ENCODE measurements around the gene DNASE1L2.
"Not testable (repeated sequence)": the region's sequence is repeated elsewhere in the genome, so short reads cannot be mapped to it uniquely, and the experiment has no call there.

The DNASE1L2 gene

DNA sequence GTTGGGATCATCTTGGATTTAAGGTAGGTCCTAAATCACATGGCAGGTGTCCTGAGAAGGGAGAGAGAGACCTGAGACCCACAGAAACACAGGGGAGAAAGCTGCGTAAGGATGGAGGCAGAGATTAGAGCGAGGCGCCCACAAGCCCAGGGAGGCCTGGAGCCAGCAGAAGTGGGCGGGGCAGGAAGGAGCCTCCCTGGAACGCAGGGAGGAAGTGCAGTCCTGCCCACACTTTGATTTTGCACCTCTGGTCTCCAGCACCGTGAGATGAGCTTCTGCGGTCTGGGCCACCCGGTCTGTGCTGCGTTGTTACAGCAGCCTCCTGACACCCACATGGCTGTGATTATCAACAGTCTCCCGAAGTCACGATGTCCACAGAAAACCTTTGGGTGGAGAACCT is 6.4 kb downstream of the DNASE1L2 start:
- no peak for DNase-seq

DNA sequence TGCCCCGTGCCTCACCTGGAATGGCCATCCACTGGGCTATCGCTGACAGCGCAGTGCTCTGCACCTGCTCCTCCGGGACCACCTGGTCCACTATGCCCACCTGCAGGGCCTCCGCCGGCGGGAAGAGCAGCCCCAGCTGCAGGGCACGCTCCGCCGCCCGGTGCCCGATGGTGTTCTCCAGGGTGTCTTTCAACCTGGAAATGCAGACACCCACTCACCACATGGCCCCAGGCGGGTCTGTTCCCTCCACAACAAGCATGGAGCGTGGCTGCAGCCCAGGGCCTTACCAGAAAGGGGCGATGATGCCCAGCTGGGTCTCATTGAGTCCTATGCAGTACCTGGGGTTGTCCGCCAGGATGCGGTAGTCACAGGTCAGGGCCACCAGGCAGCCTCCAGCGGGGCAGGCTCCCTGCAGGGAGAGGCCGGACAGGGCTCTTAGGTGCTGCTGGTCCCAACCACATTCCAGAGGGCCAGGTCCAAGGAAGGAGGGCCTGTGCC is 6.8 kb downstream of the DNASE1L2 start:
- DNase-seq, result no peak

DNA sequence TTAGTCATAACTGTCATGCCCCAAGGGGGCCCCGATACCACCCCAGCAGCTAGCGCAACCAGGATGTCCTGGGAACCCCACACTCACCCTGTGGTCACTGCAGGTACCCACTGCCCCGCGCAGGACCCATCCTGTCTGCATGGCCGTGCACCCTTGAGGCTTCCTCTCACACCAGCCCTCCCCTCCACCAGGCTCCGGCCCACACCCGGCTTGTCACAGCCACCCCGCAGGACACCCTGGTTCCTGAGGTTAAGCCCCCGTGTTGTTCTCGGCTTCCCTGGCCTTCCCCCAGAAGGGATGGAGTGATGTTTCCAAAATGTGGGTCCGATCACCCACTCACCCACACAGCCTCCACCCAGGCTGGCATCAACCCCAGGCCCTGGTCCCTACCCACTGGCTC is 7.5 kb downstream of the DNASE1L2 start:
- no peak for DNase-seq

DNA sequence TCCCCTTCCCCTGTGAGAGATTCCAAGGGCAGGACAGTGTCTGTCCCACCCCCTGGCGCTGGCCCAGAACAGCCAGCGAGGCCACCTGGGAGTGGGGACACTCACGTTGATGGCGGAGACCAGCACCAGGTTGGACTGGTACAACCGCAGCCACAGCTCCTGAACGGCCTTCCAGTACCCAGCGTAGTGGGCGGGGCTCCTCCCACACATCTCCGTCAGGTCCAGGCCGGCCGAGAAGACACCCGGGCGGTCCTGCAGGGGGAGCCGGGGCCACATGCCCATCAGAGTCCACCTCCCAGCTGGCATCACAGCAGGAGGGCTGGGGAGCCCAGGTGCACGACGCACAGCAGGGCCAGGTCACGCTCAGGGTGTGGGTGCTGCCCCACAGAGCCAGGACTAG is 8.1 kb downstream of the DNASE1L2 start:
- no peak for DNase-seq

DNA sequence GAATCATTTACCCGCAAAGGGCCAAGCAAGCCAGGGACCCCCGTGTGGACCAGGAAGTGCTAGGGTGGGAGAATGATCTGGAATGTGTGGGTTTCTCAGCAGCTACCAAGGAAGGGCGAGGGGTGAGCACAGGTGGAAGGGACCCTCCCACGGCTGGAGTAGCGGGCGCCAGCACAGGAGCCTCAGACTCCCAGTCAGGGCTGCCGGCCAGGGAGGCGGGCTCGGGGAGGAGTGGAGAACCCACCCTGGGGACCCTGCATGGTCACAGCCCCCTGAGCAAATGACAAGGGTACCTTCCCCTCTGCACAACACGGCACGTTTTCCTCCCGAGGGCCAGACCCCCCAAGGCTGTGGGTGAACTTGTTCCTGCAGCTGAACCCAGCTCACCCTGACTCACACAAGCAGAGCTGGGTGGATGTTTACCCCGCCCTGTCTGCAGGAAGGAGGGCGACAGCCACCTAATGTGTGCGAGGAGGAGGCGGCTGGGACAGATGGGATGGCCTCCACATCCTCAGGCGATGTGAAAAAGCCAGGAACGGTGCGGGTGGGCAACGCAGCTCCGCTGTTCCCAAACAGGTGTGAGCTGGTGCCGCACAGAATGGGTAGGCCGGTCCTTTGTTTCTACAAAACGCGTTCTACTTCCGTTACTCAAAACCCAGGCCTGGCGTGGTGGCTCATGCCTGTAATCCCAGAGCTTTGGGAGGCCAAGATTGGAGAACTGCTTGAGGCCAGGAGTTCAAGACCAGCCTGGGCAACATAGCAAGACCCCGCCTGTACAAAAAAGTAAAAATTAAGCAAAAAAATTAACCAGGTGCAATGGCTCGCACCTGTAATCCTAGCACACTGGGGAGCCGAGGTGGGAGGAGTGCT is 8.9 kb downstream of the DNASE1L2 start:
- no peak for DNase-seq

DNA sequence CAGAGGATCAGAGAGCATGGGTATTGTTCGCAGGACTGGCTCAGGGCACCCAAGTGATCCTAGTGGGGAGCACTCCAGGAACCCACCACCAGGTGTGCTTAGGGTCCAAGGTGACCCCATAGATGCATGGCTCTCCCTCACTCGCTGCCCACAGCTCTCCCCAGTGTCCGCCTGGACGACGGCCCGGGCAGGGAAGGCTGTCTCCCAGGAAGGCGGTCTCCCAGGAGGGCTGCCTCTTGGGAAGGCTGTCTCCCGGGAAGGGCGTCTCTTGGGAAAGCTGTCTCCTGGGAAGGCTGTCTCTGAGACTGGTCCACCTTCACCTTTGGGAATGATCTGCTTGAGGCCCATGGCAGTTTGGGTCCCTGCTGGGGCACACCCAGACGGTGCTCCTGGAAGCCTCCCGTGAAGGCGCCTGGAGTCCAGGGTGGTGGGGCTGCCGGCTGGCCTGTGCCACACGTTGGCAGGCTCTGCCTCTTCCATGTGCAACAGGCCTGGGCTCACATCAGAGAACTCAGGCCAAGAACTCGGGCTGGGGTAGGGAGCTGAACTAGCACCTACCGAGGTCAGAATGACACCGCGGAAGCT is 10.1 kb downstream of the DNASE1L2 start:
- DNase-seq, result no peak

DNA sequence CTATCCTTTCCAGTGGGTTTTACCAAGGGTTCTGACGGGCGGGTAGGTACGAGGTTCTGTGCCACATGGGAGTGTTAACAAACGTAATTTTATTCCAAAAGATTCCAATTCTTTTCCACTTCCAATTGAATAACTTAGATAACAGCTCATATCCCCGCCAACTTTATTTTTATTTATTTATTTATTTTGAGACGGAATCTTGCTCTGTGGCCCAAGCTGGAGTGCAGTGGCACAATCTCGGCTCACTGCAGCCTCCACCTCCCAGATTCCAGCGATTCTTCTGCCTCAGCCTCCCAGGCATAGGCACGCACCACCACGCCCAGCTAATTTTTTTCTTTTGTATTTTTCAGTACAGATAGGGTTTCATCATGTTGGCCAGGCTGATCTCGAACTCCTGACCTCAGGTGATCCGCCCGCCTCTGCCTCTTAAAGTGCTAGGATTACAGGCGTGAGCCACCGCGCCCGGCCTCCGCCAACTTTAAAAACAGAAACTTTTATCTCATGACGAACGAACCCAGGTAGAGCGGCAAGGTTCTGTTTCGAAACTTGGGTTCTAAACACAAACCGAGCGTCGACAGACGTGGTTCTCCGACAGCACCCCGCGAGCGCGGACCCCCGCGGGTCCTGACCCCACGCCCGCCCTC is 14.5 kb downstream of the DNASE1L2 start:
- DNase-seq, result peak; percentile 50

DNA sequence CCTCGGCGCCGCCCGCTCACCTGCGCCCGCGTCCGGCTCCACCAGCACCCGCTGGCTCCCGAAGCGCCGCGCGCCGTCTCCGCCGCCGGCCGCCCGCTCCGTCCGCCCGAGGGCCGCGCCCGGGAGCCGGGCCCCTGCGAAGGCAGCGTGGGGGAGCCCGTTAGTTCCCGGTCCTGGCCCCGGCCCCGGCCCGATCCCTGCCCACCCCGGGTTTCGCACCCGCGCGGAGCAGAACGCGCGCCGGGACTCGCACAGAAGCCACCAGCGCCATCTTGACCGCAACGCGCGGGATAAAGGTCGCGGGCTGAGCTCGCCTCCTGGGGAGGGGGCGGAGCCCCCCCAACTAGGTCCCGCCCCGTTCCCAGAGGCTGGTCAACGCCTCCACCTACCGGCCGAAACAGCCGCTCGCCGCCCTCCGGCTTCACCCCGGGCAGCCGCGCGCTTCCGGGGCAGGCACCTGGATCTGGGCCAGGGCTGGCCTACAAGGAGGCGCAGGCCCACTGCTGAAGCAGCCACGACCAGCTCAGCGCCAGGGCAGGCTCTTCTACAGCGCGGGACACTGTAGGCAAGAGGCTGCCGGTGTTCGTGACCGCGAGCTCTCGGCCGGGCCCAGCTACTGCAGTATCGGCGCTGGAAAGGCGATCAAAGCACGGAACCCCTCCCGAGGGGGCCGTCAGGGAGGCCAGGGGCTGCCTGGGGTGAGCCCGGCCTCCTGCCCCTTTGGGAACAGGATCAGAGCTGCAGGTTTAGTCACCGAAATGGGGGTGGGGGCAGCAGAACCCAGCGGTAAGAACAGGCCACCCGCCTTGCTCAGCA is 15.3 kb downstream of the DNASE1L2 start, which contains the start of gene ECI1:
TSS of gene ECI1 (minus strand) at position 292 of the 816 bp plus-strand sequence. CDS start at position 271, 21 bp downstream.
- peak; percentile 84 for DNase-seq

DNA sequence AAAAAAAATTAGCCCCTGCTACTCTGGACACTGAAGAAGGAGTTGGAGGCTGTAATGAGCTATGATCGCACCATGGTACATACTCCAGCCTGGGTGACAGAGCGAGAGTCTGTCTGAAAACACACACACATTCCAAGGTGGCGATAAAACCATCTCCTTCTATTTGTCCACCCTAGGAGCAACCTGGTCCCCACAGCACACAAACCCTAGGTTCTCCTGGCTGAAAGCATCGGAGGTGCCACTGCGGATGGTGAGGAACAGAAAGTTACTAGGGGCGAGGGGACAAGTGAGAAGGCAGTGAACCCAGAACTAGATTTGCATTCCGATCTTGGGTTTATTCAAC is 16.5 kb downstream of the DNASE1L2 start:
- no peak for DNase-seq

DNA sequence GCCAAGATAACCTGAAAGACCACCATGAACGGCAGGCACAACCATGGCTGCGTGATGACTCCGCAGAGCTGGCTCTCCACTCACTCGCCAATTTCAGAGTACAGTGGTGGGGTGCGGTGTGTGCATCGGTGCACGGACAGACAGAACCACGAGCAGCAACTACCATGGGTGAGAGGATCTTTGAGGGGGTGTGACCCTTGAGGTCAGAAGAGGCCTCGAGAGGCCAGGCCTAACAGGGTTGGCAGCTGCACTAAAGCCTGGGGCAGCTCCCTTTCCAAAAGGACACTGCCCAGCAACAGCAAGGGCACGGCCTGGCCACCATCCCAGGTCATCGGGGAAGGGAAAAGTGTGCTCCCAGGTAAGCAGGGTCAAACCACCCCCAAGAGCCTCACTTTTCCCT is 17.0 kb downstream of the DNASE1L2 start:
- DNase-seq, result no peak

DNA sequence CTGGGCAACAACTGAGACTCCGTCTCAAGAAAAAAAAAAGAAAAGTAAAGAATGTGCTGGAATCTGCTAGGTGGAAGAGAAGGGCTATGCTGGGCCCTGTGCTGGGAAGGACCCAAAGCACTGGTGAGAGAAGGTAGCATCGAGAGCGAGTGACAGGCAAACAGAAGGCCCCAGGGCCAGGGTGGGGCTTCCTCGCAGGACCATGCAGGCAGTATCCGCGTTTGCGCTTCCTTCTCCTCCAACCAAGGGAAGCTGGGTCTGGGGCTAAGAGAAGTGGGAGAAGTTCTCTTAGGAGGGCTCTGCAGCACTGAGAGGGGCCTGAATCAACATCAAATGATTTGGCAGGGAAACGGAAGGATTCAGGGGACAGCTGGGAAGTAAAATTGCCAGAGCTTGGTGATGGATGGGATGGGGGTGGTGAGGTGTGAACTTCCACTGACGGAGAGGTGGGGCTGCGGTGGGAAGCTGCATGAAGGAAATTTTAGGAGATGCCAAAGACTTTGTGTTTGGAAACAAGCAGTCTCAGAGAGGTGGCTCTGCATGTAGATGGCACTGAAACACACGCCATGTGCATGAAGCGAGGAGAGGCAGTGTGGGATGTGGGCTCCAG is 20.4 kb downstream of the DNASE1L2 start:
- no peak for DNase-seq

DNA sequence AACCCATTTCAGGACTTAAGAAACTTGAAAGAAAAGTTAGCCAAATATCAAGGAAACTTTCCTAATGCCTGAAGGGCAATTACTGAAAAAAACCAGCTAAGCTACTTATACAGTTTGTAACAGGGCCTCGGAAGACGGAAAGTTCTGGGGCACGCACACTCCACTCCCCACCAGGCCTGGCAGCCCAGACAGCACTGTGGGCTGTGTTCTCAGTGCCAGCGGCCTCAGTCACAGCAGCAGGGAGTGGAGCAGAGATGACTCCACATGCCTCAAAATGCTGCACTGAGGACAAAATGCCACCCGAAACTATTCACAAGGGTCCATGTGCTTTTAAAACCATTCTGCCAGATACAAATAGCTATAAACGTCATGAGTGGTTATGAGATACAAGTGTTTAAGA is 21.5 kb downstream of the DNASE1L2 start:
- DNase-seq, result no peak

DNA sequence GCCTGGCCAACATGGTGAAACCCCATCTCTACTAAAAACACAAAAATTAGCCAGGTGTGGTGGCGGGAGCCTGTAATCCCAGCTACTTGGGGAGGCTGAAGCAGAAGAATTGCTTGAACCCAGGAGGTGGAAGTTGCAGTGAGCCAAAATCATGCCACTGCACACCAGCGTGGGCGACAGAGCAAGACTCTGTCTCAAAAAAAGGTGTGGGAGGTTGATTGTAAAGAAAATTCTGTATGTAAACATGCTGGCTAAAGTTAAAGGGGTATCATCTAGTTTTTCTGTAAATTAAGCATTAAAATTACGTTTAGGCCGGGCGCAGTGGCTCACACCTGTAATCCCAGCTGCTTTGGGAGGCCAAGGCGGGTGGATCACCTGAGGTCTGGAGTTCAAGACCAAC is 22.3 kb downstream of the DNASE1L2 start:
- not testable (repeated sequence) for DNase-seq

DNA sequence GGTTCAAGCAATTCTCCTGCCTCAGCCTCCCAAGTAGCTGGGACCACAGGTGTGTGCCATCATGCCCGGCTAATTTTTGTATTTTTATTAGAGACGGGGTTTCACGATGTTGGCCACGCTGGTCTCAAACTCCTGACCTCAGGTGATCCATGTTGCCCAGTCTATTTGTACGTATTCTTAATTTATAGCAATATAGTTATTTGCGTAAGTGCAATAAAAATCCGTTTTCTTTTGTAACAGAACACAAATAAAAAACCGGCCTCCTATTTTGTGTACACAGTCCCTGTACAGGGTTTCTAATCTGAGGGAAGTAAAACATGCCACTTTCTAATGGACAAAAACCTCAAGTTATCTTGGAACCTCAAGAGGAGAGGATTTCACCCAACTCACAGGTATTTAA is 24.0 kb downstream of the DNASE1L2 start:
- DNase-seq, result no peak

DNA sequence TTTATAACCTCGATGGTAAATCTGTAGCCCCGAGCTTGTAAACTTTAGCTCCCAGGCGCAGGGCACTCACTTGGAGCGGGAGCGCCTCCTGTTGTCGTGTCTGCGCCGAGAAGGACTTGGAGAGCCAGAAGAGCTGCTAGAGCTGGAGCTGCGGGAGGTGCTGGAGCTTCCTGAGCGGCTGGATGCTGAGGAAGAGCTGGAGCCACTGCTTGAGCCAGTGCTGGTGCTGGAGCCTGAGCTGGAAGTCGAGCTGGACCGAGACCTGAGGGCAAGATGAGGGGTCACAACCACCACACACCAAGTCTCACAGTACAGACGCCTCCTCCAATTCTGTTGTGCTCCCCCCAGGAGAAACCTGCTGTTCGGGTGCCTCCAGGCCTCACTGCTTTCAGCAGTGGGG is 26.8 kb downstream of the DNASE1L2 start:
- DNase-seq, result not testable (repeated sequence)

DNA sequence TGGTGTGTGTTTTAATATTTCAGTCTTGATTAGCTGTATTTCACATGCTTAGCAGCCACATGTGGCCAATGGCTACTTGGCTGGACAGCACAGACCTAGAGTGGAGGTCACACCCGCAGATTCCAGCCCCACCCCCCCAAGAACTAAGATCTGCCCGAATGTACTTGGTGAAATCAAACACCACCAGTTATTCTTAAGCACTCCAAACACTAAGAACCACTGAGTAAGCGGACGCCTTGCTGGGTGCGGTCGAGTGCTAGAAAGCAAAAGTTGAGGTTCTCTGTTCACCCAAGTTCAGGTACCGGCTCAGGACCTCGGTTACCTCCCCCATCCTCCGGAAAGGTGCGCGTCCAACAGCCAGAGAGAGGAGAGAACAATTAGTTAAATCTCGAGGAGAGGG is 30.6 kb downstream of the DNASE1L2 start:
- DNase-seq, result peak; percentile 25

DNA sequence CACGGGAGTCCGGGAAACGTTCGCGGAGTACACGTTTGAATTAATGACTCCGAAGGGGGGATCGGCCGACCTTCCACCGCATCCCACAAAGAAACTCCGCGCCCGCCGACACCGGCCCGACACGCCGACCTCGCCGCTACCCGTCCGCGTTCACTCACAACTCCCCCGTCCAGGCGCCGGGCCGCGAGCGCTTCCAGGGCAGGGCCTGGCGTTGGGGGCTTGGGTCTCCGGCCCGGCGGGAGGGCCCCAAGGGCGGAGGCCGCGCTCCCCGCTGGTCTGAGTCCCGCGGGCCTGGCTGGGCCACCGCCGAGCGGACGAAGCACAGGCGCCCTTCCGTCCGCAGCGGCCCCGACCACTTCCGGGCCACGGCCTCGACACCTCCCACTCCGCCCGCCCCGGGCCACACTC is 31.3 kb downstream of the DNASE1L2 start:
- not testable (repeated sequence) for DNase-seq

DNA sequence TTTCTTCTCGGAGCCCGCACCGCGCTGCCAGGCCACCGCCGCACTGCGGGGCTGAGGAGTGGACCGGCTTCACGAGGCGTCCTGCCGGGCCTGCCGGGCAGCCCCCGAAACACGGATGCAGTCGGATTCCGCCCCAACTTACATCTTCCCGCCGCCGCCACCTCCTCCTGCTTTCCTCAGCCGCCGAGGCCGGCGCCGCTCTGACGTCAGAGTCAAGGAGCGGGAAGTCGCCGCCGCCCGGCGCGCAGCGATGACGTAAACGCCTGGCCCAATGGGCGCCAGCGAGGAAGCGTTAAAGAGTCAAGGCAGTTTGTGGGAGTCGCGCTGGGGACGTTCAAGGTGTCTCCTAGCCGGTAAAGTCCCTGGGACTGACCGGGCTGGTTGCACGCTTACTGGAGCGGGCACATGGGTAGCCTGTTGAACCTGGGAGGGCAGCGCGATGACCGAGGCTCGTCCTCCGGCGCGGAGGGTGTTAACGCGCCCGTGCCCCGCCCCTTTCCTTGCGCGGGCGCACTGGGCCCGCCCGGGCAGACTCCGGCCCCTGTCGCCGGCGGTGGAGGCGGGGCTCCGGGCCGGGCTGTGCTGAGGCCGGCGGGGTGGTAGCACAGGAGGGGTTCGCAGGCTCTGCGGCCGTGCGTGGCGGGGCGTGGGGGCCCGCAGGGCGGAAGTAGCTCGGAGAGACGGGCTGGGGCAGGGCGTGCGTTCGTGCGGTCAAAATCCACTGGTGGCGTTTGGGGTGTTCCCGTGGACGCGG is 31.8 kb downstream of the DNASE1L2 start, which contains the start of gene RNPS1:
TSS of gene RNPS1 (minus strand) at position 214 of the 754 bp plus-strand sequence. CDS start 3,483 bp downstream, outside the sequence.
- DNase-seq, result peak; percentile 96

DNA sequence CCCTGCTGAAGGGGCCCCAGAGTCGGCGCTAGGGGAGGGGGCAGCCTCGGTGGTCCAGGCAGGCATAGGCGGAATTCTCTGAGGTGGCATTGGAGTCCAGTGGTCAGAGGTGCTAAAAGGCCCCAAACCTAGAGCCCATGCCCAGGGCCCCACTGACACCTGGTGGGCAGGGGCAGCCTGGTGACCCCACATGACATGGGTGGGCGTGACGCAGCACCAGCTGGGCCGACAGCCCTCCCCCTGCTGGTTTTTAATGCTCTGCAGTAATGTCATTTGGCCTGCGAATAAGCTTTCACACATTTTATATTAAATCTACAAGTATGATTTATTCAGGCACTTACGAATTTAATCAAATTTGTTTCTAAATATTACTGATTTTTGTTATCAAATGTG is 33.8 kb downstream of the DNASE1L2 start:
- DNase-seq, result no peak

DNA sequence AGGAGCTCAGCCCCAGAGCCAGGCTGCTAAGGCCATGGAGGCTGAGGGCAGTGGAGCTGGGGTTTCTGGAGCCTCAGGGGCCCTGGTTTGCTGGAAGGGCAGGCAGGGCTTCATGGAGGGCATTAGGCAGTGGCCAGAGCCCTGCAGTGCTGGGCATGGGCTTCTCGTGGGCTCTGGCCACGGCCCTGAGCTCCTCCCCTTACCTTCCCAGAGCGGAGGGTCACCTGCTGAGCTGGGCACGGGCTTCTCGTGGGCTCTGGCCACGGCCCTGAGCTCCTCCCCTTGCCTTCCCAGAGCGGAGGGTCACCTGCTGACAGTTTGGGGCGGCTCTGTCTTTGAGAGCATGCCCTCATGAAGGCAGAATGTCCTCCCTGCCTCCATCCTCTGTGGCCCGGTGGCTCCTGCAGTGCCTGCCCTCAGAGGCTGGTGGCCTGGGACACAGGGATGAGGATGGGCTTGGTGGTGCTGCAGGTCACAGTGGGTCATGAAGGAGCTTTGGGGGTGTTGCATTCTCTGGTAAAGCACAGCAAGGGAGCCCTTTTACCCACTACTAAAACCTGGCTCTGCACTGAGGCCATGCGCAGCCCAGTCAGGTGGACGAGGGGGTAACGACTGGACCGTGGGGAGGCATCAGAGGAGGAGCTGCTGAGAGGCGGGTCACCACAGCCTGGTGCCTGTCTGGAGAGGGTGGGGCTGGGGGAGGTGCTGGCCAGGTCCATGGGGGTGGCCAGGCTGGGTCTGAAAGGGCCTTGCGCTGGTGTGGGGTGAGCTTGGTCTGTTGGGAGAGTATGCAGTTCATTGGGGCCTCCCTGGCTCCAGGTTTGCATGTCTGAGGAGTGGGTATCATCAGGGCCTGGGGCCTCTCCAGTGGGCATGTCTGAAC is 34.6 kb downstream of the DNASE1L2 start:
- DNase-seq, result no peak

Data from stimulated activated CD4-positive, alpha-beta T cell treated with anti-CD3 and anti-CD28 coated beads, Interleukin-1b, Interleukin-23, amount 100 ng/mL, for 48 hours (primary cell).